K562 (cell line): ENCODE results near the gene DLX4. TPM values are rescaled to one million over a fixed set of nuclear protein-coding genes. Genes with fewer than 3 reads are reported as not detected.

ENCODE experiments used
- ATAC-seq: fragments of 200-7000 bp; cut with Tn5 transposase; 3 replicates; pipeline ENCODE4 v1.9.1; 2020; ENCODE audit warnings: moderate library complexity
- BruUV-seq: library from RNA; stranded (reverse); fragments of 400-500 nt; replicated peaks from 2 replicates; lab custom pipeline; 2021; lab: Mats Ljungman, UMichigan
- CTCF ChIA-PET: fragments of 300-600 bp; formaldehyde crosslinking; extraction: SDS; loops from one replicate; lab custom pipeline; 2021; ENCODE audit warnings: low intra/inter-chr PET ratio; lab: Yijun Ruan, JAX
- POLR2A ChIA-PET: fragments of 300-600, 350-650 bp; sonication (Branson Sonifier 250); formaldehyde crosslinking; extraction: SDS; loops from one replicate; lab custom pipeline; 2021; ENCODE audit warnings: antibody characterized with exemption, inconsistent platforms; lab: Yijun Ruan, JAX
- DNase-seq, 4 experiments: peaks; one replicate each; pipeline versions ENCODE4 v3.0.0 to v3.0.0-alpha.2; 2011 to 2018; ENCODE audit warnings: low spot score in 3 of 4, mixed read lengths in 3 of 4; ENCODE audit errors: extremely low read depth in 1 of 4
- FAIRE-seq: peaks from 2 replicates; lab custom pipeline; 2011; peaks lifted over from hg19 to GRCh38; lab: Jason Lieb, UNC
- H2AFZ ChIP-seq: 2 replicates; pipeline ENCODE4 v1.6.0; 2011; ENCODE audit warnings: low read depth, low read length, control low read depth, inconsistent platforms
- H3K27ac ChIP-seq: fragments of 200-600 bp; 3 replicates; pipeline ENCODE4 v1.8.0; 2011; ENCODE audit warnings: low read depth, mild to moderate bottlenecking, control low read depth, inconsistent platforms, low read length, moderate library complexity, mixed read lengths; ENCODE audit errors: extremely low read depth
- H3K27me3 ChIP-seq, 2 experiments: fragments of 300-600 bp in 1 of 2; 2 replicates in 1 of 2; 3 replicates in 1 of 2; pipeline versions ENCODE4 v1.6.0 to v1.8.0; 2011; ENCODE audit warnings: inconsistent platforms in 2 of 2, low read length in 2 of 2, mild to moderate bottlenecking in 1 of 2, mixed read lengths in 1 of 2, moderate library complexity in 1 of 2; ENCODE audit not compliant: control insufficient read depth in 2 of 2, insufficient read depth in 2 of 2
- H3K36me3 ChIP-seq: fragments of 300-600 bp; 3 replicates; pipeline ENCODE4 v1.8.0; 2011; ENCODE audit warnings: mild to moderate bottlenecking, low read length, inconsistent platforms; ENCODE audit not compliant: control insufficient read depth, insufficient read depth
- H3K4me1 ChIP-seq, 2 experiments: fragments of 200-600 bp in 1 of 2; replicated peaks in 1 of 2; 2 replicates in 1 of 2; 3 replicates in 1 of 2; pipeline versions ENCODE4 v1.5.1 to v1.8.0; 2011; ENCODE audit warnings: inconsistent platforms in 2 of 2, low read length in 2 of 2, mild to moderate bottlenecking in 1 of 2, mixed read lengths in 1 of 2, moderate library complexity in 1 of 2; ENCODE audit not compliant: control insufficient read depth in 2 of 2, insufficient read depth in 2 of 2
- H3K4me2 ChIP-seq: 2 replicates; pipeline ENCODE4 v1.6.1; 2011; ENCODE audit warnings: low read length, control low read depth, inconsistent platforms, mixed read lengths; ENCODE audit not compliant: insufficient read depth
- H3K4me3 ChIP-seq: fragments of 200-600 bp; sonication (generic), shearing (Covaris generic); 2 replicates; pipeline ENCODE4 v1.5.1; 2016; ENCODE audit warnings: control low read depth, inconsistent platforms
- H3K79me2 ChIP-seq: fragments of 200-600 bp; 3 replicates; pipeline ENCODE4 v1.8.0; 2011; ENCODE audit warnings: low read length, inconsistent platforms; ENCODE audit not compliant: control insufficient read depth, insufficient read depth
- H3K9ac ChIP-seq, 2 experiments: 2 replicates each; pipeline versions ENCODE4 v1.6.0 to v1.6.1; 2011; ENCODE audit warnings: low read depth in 2 of 2, low read length in 2 of 2, control low read depth in 1 of 2, inconsistent platforms in 1 of 2, mild to moderate bottlenecking in 1 of 2, mixed read lengths in 1 of 2; ENCODE audit not compliant: insufficient read depth in 1 of 2
- H3K9me1 ChIP-seq: one replicate; pipeline ENCODE4 v1.6.0; 2011; ENCODE audit warnings: inconsistent platforms, mild to moderate bottlenecking, low read length, moderate library complexity; ENCODE audit not compliant: control insufficient read depth, insufficient read depth
- H3K9me3 ChIP-seq: replicated peaks from 2 replicates; pipeline ENCODE4 v1.5.1; 2011; ENCODE audit warnings: low read depth, low read length, inconsistent platforms; ENCODE audit not compliant: control insufficient read depth, insufficient read depth
- H4K20me1 ChIP-seq: replicated peaks from 2 replicates; pipeline ENCODE4 v1.6.1; 2011; ENCODE audit warnings: low read length, inconsistent platforms, mixed read lengths; ENCODE audit not compliant: control insufficient read depth, insufficient read depth
- AFF1 ChIP-seq, 2 experiments: fragments of 450-650 bp; IDR thresholded peaks; 2 replicates each; pipeline ENCODE4 v1.6.1; 2018; ENCODE audit warnings: mild to moderate bottlenecking in 2 of 2, low read depth in 1 of 2; ENCODE audit not compliant: partially characterized antibody in 2 of 2
- ATF6 ChIP-seq: sonication (generic); formaldehyde crosslinking; IDR thresholded peaks from 2 replicates; pipeline ENCODE4 v1.4.0; 2020; ENCODE audit warnings: mild to moderate bottlenecking, missing genetic modification reagents
- CREBBP ChIP-seq: IDR thresholded peaks from one replicate; pipeline ENCODE4 v1.6.1; 2012; ENCODE audit warnings: low read depth, mild to moderate bottlenecking, control low read depth, inconsistent platforms, low read length
- CTBP1 ChIP-seq: fragments of 450-650 bp; IDR thresholded peaks from 2 replicates; pipeline ENCODE4 v1.6.1; 2016; ENCODE audit warnings: borderline replicate concordance
- DLX4 ChIP-seq: fragments of 250-450 bp; sonication (Bioruptor Pico); IDR thresholded peaks from 2 replicates; pipeline ENCODE4 v1.6.1; 2021; ENCODE audit warnings: mild to moderate bottlenecking
- FOSL1 ChIP-seq: fragments of 200-800 bp; sonication (Bioruptor generic); conservative IDR thresholded peaks from 2 replicates; pipeline ENCODE4 v1.6.1; 2016; ENCODE audit warnings: missing genetic modification characterization, missing compliant biosample characterization
- FOXA3 ChIP-seq, 2 experiments: fragments of 450-650 bp in 1 of 2; sonication (generic) in 1 of 2; formaldehyde crosslinking; IDR thresholded peaks in 1 of 2; conservative IDR thresholded peaks in 1 of 2; 2 replicates each; pipeline versions ENCODE4 v1.4.0 to v1.8.0; 2020 to 2022; ENCODE audit warnings: mild to moderate bottlenecking in 2 of 2, missing genetic modification reagents in 1 of 2
- POU5F1 ChIP-seq: fragments of 150-350 bp; IDR thresholded peaks from 2 replicates; pipeline ENCODE4 v1.6.1; 2014; ENCODE audit warnings: borderline replicate concordance, low read length, low read depth, mild to moderate bottlenecking; ENCODE audit not compliant: partially characterized antibody
- RNF219 ChIP-seq: fragments of 250-450 bp; sonication (Bioruptor Pico); IDR thresholded peaks from 2 replicates; pipeline ENCODE4 v1.5.0; 2022; ENCODE audit warnings: mild to moderate bottlenecking
- TOE1 ChIP-seq, 2 experiments: fragments of 450-650 bp in 1 of 2; sonication (generic) in 1 of 2; formaldehyde crosslinking in 1 of 2; IDR thresholded peaks; 2 replicates each; pipeline versions ENCODE4 v1.7.1 to v1.8.0; 2016 to 2022; ENCODE audit warnings: borderline replicate concordance in 2 of 2, mild to moderate bottlenecking in 2 of 2, antibody characterized with exemption in 1 of 2, inconsistent platforms in 1 of 2, low read depth in 1 of 2, missing genetic modification reagents in 1 of 2, moderate library complexity in 1 of 2
- ZBED1 ChIP-seq: IDR thresholded peaks from 2 replicates; pipeline ENCODE4 v1.6.1; 2014
- ZBTB17 ChIP-seq: fragments of 450-650 bp; formaldehyde crosslinking; IDR thresholded peaks from 2 replicates; pipeline ENCODE4 v1.4.0; 2020; ENCODE audit warnings: mild to moderate bottlenecking
- ZNF41 ChIP-seq: fragments of 250-450 bp; sonication (Bioruptor Pico); conservative IDR thresholded peaks from 2 replicates; pipeline ENCODE4 v1.4.0; 2020; ENCODE audit warnings: mild to moderate bottlenecking
- WGBS: fragments of 100-300 bp; shearing (Covaris generic); methylation state at CpG from one replicate; pipeline ENCODE4 v1.1.6; 2016; ENCODE audit warnings: low coverage, mixed read lengths; ENCODE audit not compliant: insufficient coverage; ENCODE audit errors: missing lambda C conversion rate; 5-methylcytosine and 5-hydroxymethylcytosine counted together
- in situ Hi-C: fragments of 300-500 bp; cut with MboI; formaldehyde crosslinking; loops from 4 replicates; pipeline ENCODE4 v1.15.0; 2018; ENCODE audit warnings: inconsistent platforms, mixed read lengths
- intact Hi-C: fragments of 100-400 bp; cut with micrococcal nuclease; formaldehyde crosslinking; loops from 2 replicates; pipeline ENCODE4 v1.14.2; 2022
- polyA plus RNA-seq, 8 experiments: library from polyadenylated mRNA; depleted of rRNA in 4 of 8; stranded (reverse) in 5 of 8; unstranded in 3 of 8; fragments of >200 nt; fragmentation: Nextera tagmentation in 2 of 8; fragmentation: Illumina TruSeq in 1 of 8; extraction: Ambion mirVana in 2 of 8; extraction: Trizol in 1 of 8; gene quantifications; 2 replicates each; pipeline versions ENCODE4 v1.2.1 to v1.2.3, GENCODE V29; 2011 to 2014; ENCODE audit warnings: inconsistent platforms in 1 of 8, missing spikeins in 1 of 8
- total RNA-seq, 7 experiments: library from RNA; depleted of rRNA in 6 of 7; stranded (reverse); fragments of >200 nt in 6 of 7; fragmentation: Illumina TruSeq in 2 of 7; extraction: Trizol in 2 of 7; gene quantifications; 2 replicates each; pipeline versions ENCODE4 v1.2.1 to v1.2.3, GENCODE V29; 2011 to 2021; ENCODE audit warnings: low replicate concordance in 1 of 7

DLX4 gene
- total and polyA plus RNA-seq, 9 of the 15 experiments (the other 6 are each of a cell fraction or from before 2014, with no cell fraction given): 0.15 to 2.2 (median 0.58) TPM

GRCh38 chr17:49930880-49931279, 38.1 kb upstream of the DLX4 start:
- no peaks in the 10 kb centered on the region for H3K9me1 ChIP-seq
- no peak overlapping the region for H3K4me2 ChIP-seq
- H3K79me2 ChIP-seq: no peaks in the 10 kb centered on the region
- in situ Hi-C loops (no loop called here), intact Hi-C loops (no loop called here)
- FAIRE-seq (no peak), ATAC-seq (no peak), DNase-seq (no peak)
- H3K9me3 ChIP-seq: no peaks in the 10 kb centered on the region
- CTCF ChIA-PET: no interaction called here
- no TSS peak for BruUV-seq
- H3K4me1 ChIP-seq: peaks cover 4 to 17% of the 10 kb centered on the region in 2 experiments; a peak in 3 of 5 replicates
- POLR2A ChIA-PET: interaction anchor here (0.7 to 1.1 kb wide), 2 partner anchors 22 to 28 kb away, joined by 3 read pairs; no protein-coding TSS in a partner anchor
- peaks cover 7 to 66% of the 10 kb centered on the region in 2 experiments; a peak in 4 of 5 replicates for H3K27me3 ChIP-seq
- H4K20me1 ChIP-seq: peaks cover 6% of the 10 kb centered on the region
- no peak overlapping the region for H3K27ac ChIP-seq
- no peak overlapping the region for H3K9ac ChIP-seq
- no peaks in the 10 kb centered on the region for H3K36me3 ChIP-seq
- no peak overlapping the region for H2AFZ ChIP-seq
- WGBS: 1% methylated on average over 8 of the region's 8 CpGs
- no peak overlapping the region for H3K4me3 ChIP-seq
- TF ChIP-seq FOSL1: no peak
- TF ChIP-seq AFF1 (IDR thresholded peaks at IDR 0.05; ENCODE audit: low read depth in 1 of 2, partially characterized antibody in 2 of 2): no peak
- TF ChIP-seq DLX4 (CRISPR knock-in tag): no peak
- no peak for TF ChIP-seq RNF219 (CRISPR knock-in tag)
- TF ChIP-seq POU5F1: no peak
- TF ChIP-seq ZBED1: no peak
- TF ChIP-seq FOXA3 (CRISPR knock-in tag; conservative IDR thresholded peaks at IDR 0.05 in 1 of 2, IDR thresholded peaks at IDR 0.05 in 1 of 2): no peak
- TF ChIP-seq ATF6 (CRISPR knock-in tag): no peak
- no peak for TF ChIP-seq ZBTB17
- TF ChIP-seq CREBBP: no peak
- TF ChIP-seq TOE1 (IDR thresholded peaks at IDR 0.05; ENCODE audit: borderline replicate concordance): no peak
- no peak for TF ChIP-seq TOE1 (CRISPR knock-in tag; IDR thresholded peaks at IDR 0.05; ENCODE audit: borderline replicate concordance, low read depth)
- TF ChIP-seq CTBP1: no peak
- no peak for TF ChIP-seq ZNF41 (CRISPR knock-in tag)
